ENCODE results near the gene MSLN.
"Not testable (repeated sequence)": the region's sequence is repeated elsewhere in the genome, so short reads cannot be mapped to it uniquely, and the experiment has no call there.

The MSLN gene

GRCh38 chr16:772959-773358 is 12.4 kb downstream of the MSLN start:
- in situ Hi-C loops (cut with MboI; ENCODE audit: low sequenced_read_pairs): no loop called here

DNA sequence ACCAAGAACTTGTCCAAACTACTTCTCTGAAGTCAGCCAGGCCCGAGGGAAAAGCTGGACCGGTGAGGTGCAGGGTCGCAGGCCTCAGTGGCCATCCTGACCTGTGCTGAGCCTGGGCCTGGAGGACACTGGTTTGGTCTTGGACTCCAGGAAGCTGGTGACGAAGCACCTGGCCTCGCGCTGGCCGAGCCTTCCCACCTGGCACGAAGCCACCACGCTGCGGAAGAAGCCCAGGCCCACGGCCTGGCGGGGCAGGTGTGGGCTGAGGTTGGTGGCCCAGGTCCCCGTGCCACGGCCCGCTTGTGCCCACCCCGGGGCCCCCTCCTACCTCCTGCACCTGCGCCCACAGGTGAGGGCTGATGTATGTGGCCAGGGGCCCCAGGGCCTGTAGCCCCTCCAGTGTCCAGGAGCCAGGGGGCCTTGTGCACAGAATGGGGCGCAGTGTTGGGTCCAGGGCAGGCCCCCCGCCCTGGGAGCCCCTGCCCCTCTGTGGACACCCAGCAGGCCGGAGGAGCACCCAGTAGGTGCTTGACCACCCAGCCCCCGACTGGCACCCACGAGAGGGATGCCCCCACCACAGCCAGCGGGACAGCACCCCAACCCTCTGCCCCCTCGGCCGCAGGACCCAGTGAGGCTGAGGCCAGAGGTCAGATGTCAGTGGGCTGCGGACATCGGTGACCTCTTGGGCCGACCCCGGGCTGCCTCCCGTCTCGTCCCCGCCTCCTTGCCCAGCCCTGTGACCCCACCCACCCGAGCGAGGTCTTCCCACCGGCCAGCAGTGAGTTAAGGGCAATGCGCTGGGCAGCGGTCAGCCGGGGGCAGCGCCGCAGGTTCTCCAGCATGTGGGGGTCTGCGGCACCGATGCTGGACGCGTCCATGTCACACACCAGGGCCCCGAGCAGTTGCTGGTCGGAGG is 13.8 kb downstream of the MSLN start:
- in situ Hi-C loops (cut with MboI; ENCODE audit: low sequenced_read_pairs): no loop called here

DNA sequence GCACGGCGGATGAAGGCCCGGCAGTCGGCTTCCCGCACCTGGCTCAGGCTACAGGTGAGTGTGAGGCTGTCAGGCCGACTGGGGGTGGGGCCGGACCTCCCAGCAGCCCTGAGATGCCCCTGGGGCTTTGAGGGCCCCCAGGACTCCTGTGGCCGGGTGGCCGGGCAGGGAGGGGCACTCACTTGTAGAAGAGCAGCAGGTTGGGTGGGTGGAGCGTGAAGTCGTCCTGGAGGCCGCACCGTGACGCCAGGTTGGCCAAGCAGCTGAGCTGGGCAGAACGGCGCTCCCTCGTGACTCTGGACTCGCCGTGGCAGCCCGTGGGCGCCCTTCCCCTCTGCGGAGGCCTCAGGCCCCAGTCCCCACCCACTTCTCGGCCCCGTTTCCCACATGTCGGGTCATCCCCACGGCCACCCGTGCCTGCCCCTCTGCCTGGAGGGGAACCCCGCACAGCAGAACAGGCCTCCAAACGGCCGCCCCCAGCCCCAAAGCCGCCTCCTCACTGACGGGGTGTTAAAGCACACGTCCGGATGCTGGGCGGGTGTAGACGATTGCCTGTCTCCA is 14.8 kb downstream of the MSLN start:
- in situ Hi-C loops (cut with MboI; ENCODE audit: low sequenced_read_pairs): no loop called here

DNA sequence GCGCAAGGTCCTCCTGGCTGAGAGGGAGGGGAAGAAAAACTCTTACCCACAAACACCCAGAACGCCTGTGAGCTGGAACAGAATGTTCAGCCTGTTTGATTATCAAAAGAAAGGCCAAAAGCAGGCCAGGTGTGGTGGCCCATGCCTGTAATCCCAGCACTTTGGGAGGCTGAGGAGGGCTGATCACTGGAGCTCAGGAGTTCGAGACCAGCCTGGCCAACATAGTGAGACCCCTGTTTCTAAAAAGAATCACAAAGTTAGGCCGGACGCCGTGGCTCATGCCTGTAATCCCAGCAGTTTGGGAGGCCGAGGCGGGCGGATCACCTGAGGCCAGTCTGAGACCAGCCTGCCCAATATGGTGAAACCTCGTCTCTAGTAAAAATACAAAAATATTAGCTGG is 15.8 kb downstream of the MSLN start:
- in situ Hi-C loops (cut with MboI; ENCODE audit: low sequenced_read_pairs): not testable (repeated sequence)

- in situ Hi-C loops (cut with MboI; ENCODE audit: low sequenced_read_pairs): no loop called here
These were observed 16.3 kb downstream of the MSLN start for GRCh38 chr16:776824-777223.

GRCh38 chr16:777826-778225 is 17.3 kb downstream of the MSLN start:
- in situ Hi-C loops (cut with MboI; ENCODE audit: low sequenced_read_pairs): no loop called here

DNA sequence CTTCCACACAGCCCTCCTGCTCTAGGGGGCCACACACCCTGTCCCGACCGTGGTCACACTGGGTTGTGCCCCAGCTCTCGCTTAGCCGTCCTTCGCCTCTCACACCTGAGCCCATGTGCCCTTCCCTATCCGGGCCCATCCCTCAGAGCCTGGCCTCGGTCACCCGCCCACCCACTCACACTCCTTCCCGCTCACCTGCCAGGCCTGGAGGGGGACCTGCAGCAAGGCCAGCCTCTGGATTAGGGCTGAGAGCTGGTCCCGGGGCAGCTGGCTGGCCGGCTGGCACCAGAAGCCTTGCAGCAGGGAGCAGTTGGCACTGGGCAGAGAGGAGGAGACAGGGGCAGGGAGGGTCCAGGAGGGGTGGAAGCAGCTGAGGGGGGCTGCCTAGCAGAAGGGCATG is 17.9 kb downstream of the MSLN start:
- in situ Hi-C loops (cut with MboI; ENCODE audit: low sequenced_read_pairs): no loop called here

- in situ Hi-C loops (cut with MboI; ENCODE audit: low sequenced_read_pairs): no loop called here
These were observed 18.5 kb downstream of the MSLN start for GRCh38 chr16:778909-779527.

DNA sequence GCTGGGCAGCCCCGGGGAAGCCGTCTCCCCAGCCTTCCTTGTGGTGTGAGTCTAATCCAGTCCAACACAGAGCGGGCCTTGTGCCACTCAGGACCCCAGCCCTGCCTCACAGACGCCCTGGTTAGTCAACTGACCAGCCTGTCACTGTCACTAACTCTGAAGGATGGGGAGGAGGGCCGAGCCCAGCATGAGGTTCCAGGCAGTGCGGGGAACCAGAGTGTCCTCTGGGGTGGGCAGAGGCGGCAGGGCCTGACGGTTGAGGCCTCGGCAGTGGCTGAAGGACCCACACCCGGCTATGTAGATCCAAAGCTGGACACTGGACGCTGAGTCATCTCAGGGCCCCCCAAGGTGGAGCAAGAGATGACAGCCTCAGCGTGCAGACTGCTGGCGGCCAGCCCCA is 19.0 kb downstream of the MSLN start:
- in situ Hi-C loops (cut with MboI; ENCODE audit: low sequenced_read_pairs): no loop called here

GRCh38 chr16:780296-780695 is 19.8 kb downstream of the MSLN start:
- in situ Hi-C loops (cut with MboI; ENCODE audit: low sequenced_read_pairs): loop anchor here (10.0 kb wide), 1 partner anchor 95 kb away; the partner anchor contains the start of genes JMJD8 and STUB1

GRCh38 chr16:781346-782010 is 20.9 kb downstream of the MSLN start:
- in situ Hi-C loops (cut with MboI; ENCODE audit: low sequenced_read_pairs): loop anchor here (10.0 kb wide), 1 partner anchor 97 kb away; the partner anchor contains the start of genes JMJD8 and STUB1

DNA sequence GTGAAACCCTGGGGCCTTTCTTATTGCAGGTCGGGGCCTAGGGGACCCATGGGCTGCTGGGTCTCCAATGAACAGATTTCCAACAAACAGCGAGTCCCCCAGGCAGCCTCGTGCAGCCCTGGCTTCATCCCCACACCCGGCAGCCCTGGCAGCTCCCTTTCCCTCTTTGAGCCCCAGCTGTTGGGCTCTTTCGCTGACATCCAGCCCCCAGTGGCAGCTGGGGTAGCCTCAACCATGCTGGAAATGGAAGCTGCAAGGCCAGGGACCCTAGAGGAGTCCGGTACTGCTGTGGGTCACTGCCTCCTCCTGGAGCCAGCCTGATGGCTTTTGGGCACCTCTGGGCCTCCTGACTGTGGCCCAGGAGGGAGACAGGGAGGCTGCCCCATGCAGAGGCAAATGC is 21.7 kb downstream of the MSLN start:
- in situ Hi-C loops (cut with MboI; ENCODE audit: low sequenced_read_pairs): loop anchor here (10.0 kb wide), 1 partner anchor 97 kb away; the partner anchor contains the start of genes JMJD8 and STUB1

DNA sequence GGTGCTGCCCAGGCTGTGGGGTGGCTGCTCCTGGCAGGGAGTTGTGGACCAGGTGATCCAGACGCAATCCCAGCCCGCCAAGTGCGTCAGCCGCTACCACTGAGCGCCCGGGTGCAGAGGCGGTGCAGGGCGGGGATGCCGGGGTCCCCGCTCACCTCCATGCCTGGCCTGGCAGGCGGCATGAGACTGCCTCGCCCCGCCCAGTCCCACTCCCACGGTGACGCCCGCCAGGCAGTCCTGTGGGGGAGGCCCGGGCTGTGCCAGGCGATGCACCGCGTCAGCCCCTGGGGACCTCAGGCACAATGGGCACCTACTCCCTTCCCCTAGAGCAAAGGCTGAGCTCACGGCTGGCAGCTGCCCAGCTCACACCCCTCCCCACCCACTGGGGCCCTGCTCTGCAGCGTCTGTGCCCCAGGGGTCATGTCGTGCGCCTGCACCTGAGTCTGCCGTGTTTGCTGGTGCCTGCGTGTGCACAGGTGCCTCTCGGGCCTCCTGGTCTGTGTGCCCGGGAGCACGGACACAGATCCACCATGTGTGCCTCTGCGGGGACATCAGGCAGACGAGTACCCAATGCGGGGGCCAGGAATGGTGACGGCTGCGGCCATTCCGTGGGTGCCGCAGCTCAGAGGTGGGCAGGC is 22.4 kb downstream of the MSLN start:
- in situ Hi-C loops (cut with MboI; ENCODE audit: low sequenced_read_pairs): loop anchor here (10.0 kb wide), 1 partner anchor 98 kb away; the partner anchor contains the start of genes JMJD8 and STUB1

DNA sequence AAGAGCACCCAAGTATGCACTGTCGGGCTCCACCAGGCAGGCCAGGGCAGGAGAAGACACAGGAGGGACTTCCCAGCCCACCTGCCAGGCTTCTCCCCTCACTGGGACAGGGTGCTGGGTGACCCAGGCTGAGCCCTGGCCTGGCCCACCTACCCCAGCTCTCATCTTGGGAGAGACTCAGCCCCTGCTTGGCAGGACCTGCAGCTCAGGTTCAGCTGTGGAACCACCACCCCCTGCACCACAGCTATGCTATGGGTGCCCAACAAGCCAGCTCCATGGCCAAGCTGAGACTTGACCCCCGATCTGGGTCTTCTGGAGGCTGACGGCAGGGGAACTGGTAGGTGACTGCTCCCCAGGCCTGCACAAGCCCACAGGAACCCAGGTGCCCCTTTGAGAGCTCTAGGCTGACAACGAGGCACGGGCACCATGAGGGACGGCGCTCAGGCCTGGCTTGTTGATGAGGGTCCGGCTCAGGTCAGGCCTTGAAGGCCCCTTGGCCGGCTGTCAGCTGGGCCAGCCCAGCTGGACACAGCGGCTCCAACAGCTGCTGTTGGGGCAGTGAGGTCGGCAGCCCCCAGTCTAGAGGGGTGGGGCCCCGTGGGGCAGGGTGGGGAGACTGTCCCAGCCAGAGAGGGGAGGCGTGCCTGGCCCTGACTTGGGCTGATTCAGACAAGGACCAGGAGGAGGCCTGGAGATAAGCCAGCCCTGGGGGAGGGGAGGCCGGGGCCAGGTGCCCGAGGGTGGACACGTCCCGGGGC is 23.0 kb downstream of the MSLN start:
- in situ Hi-C loops (cut with MboI; ENCODE audit: low sequenced_read_pairs): loop anchor here (10.0 kb wide), 1 partner anchor 99 kb away; the partner anchor contains the start of genes JMJD8 and STUB1

GRCh38 chr16:784431-784830 is 23.9 kb downstream of the MSLN start:
- in situ Hi-C loops (cut with MboI; ENCODE audit: low sequenced_read_pairs): loop anchor here (10.0 kb wide), 1 partner anchor 100 kb away; the partner anchor contains the start of genes JMJD8 and STUB1

DNA sequence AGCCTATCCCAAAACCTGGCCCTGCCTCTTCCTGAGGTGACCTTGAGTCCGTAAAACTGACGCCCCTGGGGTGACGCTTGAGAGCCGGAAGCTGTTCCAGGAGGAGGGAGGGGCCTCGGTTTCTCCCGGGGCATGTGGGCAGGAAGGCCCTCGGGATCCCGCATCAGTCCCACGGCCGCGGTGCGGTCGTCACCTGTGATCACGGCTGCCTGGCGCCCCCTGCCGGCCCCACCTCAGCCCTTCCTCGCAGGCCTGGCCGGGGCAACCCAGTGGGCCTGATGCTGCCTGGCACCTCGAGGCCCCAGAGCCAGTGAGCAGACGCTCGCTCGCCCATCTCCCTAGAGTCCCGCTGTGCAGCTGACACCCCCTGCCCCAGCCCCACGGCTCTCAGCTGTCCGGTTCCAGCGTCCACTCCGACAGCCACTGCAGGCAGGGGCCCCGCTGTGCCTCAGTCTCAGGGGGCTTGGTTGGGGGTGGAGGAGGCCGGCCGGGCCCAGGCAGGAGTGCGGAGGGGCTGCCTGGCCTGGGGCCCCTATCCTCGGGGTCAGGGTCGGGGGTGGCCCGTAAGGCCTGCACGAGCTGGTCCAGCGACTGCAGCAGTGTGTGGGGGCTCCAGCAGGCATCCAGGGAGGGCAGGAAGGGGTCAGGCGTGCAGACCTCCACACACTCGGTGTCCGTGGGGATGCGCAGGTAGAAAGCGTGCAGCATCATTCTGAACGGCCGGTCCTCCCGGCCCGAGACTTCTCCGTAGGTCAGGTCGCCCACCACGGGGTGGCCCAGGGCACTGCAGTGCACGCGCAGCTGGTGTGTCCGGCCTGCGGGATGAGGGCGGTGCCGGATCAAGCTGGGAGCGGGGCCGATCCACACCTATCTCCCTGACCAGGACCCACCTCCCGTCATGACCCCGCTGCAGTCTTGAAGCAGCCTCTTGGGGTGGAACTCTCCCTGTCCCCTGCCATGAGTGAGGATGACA is 25.3 kb downstream of the MSLN start:
- in situ Hi-C loops (cut with MboI; ENCODE audit: low sequenced_read_pairs): loop anchor here (10.0 kb wide), 1 partner anchor 101 kb away; the partner anchor contains the start of genes JMJD8 and STUB1

- in situ Hi-C loops (cut with MboI; ENCODE audit: low sequenced_read_pairs): loop anchor here (10.0 kb wide), 1 partner anchor 103 kb away; the partner anchor contains the start of genes JMJD8 and STUB1
These were observed 26.9 kb downstream of the MSLN start for GRCh38 chr16:787321-787966.

DNA sequence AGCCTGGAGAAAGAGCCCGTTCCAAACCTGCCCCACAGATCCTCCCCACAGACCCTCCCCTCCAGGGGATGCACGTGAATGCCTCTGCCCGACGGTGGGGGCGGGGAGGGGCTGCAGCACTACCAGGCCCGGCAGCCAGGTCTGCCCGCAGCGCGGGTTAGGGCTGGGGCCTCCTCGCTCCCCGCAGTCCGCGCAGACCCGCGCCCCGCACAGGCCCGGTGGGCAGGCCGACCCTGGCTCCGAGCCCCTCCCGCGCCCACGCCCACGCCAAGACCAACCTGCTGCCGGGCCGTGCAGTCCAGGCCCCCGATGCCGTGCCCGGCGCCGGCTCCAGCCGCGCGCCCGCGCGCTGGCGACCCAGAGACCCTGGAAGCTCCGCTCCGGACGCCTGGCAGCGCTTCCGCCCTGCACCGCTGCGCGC is 27.5 kb downstream of the MSLN start, which contains the start of gene RPUSD1:
RPUSD1 (minus strand) TSS at position 404 of the 421 bp plus-strand sequence. CDS start 644 bp downstream, outside the sequence.
- in situ Hi-C loops (cut with MboI; ENCODE audit: low sequenced_read_pairs): loop anchor here (10.0 kb wide), 1 partner anchor 103 kb away; the partner anchor contains the start of genes JMJD8 and STUB1
